OCI-LY7 (cell line): ENCODE data around the gene ZNF445. TPM values are rescaled to one million over a fixed set of nuclear protein-coding genes. Genes with fewer than 3 reads are reported as not detected.
"Not testable (repeated sequence)": the region's sequence is repeated elsewhere in the genome, so short reads cannot be mapped to it uniquely, and the experiment has no call there.

Experiments
- BruUV-seq: library from RNA; stranded (reverse); fragments of 400-500 nt; replicated peaks from 2 replicates; lab custom pipeline; 2021; lab: Mats Ljungman, UMichigan
- CTCF ChIA-PET: fragments of 300-600 bp; sonication (Branson Sonifier 250); formaldehyde crosslinking; loops from one replicate; lab custom pipeline; 2022; ENCODE audit warnings: antibody characterized with exemption; ENCODE audit not compliant: unreplicated experiment; lab: Charles Lee
- POLR2A ChIA-PET: fragments of 300-600 bp; sonication (Branson Sonifier 250); formaldehyde crosslinking; loops from one replicate; lab custom pipeline; 2022; ENCODE audit warnings: antibody characterized with exemption; lab: Charles Lee
- DNase-seq: peaks from one replicate; pipeline ENCODE4 v3.0.0-alpha.2; 2015; ENCODE audit warnings: low spot score
- H2AFZ ChIP-seq: fragments of 200-600 bp; sonication (generic), shearing (Covaris generic); 2 replicates; pipeline ENCODE4 v1.6.1; 2014; ENCODE audit warnings: mild to moderate bottlenecking, antibody characterized with exemption, low read length, moderate library complexity
- H3K27ac ChIP-seq: fragments of 200-600 bp; sonication (generic); 2 replicates; pipeline ENCODE4 v1.5.1; 2014; ENCODE audit warnings: mixed run types, low read depth, mild to moderate bottlenecking, moderate library complexity, low read length, inconsistent platforms; ENCODE audit not compliant: poor library complexity, severe bottlenecking
- H3K36me3 ChIP-seq: fragments of 200-600 bp; sonication (generic); 2 replicates; pipeline ENCODE4 v1.6.1; 2014; ENCODE audit warnings: mild to moderate bottlenecking, antibody characterized with exemption, low read length, moderate library complexity, mixed read lengths; ENCODE audit not compliant: insufficient read depth
- H3K4me1 ChIP-seq: fragments of 200-600 bp; sonication (generic); 2 replicates; pipeline ENCODE4 v1.5.1; 2014; ENCODE audit warnings: mild to moderate bottlenecking, low read length; ENCODE audit not compliant: insufficient read depth, poor library complexity, severe bottlenecking
- H3K4me2 ChIP-seq: fragments of 200-600 bp; sonication (generic); 2 replicates; pipeline ENCODE4 v1.6.1; 2014; ENCODE audit warnings: mild to moderate bottlenecking, low read length
- H3K4me3 ChIP-seq: fragments of 200-600 bp; sonication (generic); 2 replicates; pipeline ENCODE4 v1.5.1; 2014; ENCODE audit warnings: mild to moderate bottlenecking, low read depth, low read length; ENCODE audit not compliant: poor library complexity, severe bottlenecking
- H3K79me2 ChIP-seq: fragments of 200-600 bp; sonication (generic); 2 replicates; pipeline ENCODE4 v1.6.1; 2016; ENCODE audit warnings: low read depth, mild to moderate bottlenecking, low read length, moderate library complexity, mixed read lengths; ENCODE audit not compliant: insufficient read depth
- H3K9me2 ChIP-seq: fragments of 200-600 bp; sonication (generic); 2 replicates; pipeline ENCODE4 v1.6.1; 2016; ENCODE audit warnings: mild to moderate bottlenecking, low read length, mixed read lengths; ENCODE audit not compliant: insufficient read depth
- H3K9me3 ChIP-seq: fragments of 200-600 bp; sonication (generic); 2 replicates; pipeline ENCODE4 v1.6.1; 2014; ENCODE audit warnings: mild to moderate bottlenecking, mixed run types, low read length, mixed read lengths
- H4K20me1 ChIP-seq: fragments of 200-600 bp; sonication (generic); 2 replicates; pipeline ENCODE4 v1.6.1; 2014; ENCODE audit warnings: mild to moderate bottlenecking, antibody characterized with exemption, low read length, moderate library complexity, mixed read lengths; ENCODE audit not compliant: insufficient read depth
- CTCF ChIP-seq: fragments of 200-600 bp; sonication (generic); conservative IDR thresholded peaks from 2 replicates; pipeline ENCODE4 v1.5.1; 2014; ENCODE audit warnings: mild to moderate bottlenecking, antibody characterized with exemption, low read length, moderate library complexity, mixed read lengths
- EZH2phosphoT487 ChIP-seq: fragments of 200-600 bp; sonication (generic); IDR thresholded peaks from 2 replicates; pipeline ENCODE4 v1.6.1; 2018; ENCODE audit warnings: low read depth, borderline replicate concordance, mild to moderate bottlenecking, mixed run types, antibody characterized with exemption, low read length, moderate library complexity, mixed read lengths
- intact Hi-C: fragments of 100-400 bp; cut with micrococcal nuclease; formaldehyde crosslinking; loops from one replicate; pipeline ENCODE4 v1.10.0; 2022; ENCODE audit not compliant: unreplicated experiment
- total RNA-seq, 2 experiments: library from RNA; depleted of rRNA in 1 of 2; stranded (reverse); fragments of >200 nt in 1 of 2; shearing (Covaris generic) in 1 of 2; gene quantifications; 2 replicates each; pipeline ENCODE4 v1.2.3, GENCODE V29; 2014 to 2022

The ZNF445 gene
- total RNA-seq, 2 experiments from 2014 or later = 3.4 to 11.7 TPM

DNA sequence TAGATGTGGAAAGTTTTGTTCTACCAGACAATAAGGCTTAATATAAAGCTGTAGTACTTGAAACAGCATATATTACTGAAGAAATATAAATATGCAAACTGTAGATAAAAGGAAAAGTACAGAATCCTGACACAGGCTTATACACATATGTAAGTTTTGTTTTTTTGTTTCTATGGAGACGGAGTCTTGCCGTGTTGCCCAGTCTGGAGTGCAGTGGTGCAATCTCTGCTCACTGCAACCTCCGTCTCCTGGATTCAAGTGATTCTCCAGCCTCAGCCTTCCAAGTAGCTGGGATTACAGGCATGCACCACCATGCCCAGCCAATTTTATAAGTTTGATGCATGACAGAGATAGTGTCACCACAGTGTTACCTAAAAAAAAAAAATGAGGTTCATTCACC lies 29.1 kb upstream of the ZNF445 start:
- Histone ChIP-seq H2AFZ (no peak overlapping the region), H3K4me3 (no peak overlapping the region), H3K27ac (no peak overlapping the region), H3K9me2 (no peaks in the 10 kb centered on the region), H3K79me2 (peaks cover 11% of the 10 kb centered on the region; the same call in 1 of the 2 replicates), H3K4me1 (peaks cover 6% of the 10 kb centered on the region), H3K36me3 (no peaks in the 10 kb centered on the region; the same call in 1 of the 2 replicates), H3K9me3 (no peaks in the 10 kb centered on the region), H3K4me2 (no peak overlapping the region), H4K20me1 (no peaks in the 10 kb centered on the region)
- DNase-seq = no peak
- intact Hi-C loops = no loop called here
- POLR2A ChIA-PET = interaction anchor here (0.6 kb wide), 1 partner anchor 531 kb away, joined by 6 read pairs; no protein-coding TSS in a partner anchor
- TF ChIP-seq EZH2phosphoT487 = no peak
- TF ChIP-seq CTCF = no peak
- CTCF ChIA-PET = no interaction called here
- BruUV-seq = no TSS peak

DNA sequence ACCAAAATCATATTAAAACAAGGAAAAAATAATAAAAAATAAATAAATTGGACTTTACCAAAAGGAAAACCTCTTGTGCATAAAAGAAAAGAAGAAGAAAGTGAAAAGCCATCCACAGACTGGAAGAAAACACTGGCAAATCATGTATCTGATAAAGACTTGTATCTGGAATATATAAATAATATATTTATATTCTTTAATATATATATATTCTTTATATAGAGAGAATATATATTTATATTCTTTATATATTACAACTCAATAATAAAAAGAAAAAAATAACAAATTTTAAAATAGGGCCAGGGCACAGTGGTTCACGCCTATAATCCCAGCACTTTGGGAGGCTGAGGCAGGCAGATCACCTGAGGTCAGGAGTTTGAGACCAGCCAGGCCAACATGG lies 27.1 kb upstream of the ZNF445 start:
- Histone ChIP-seq H3K27ac (no peak overlapping the region), H3K4me1 (peaks cover 4% of the 10 kb centered on the region), H2AFZ (no peak overlapping the region), H4K20me1 (no peaks in the 10 kb centered on the region), H3K4me2 (no peak overlapping the region), H3K9me3 (peaks cover under 1% of the 10 kb centered on the region; the same call in 1 of the 2 replicates), H3K79me2 (peaks cover 8% of the 10 kb centered on the region; the same call in 1 of the 2 replicates), H3K36me3 (peaks cover 11% of the 10 kb centered on the region; the same call in 1 of the 2 replicates), H3K4me3 (no peak overlapping the region), H3K9me2 (no peaks in the 10 kb centered on the region)
- ChIA-PET POLR2A (no interaction called here), CTCF (no interaction called here)
- TF ChIP-seq EZH2phosphoT487 (no peak), CTCF (no peak)
- DNase-seq = no peak
- no TSS peak for BruUV-seq
- intact Hi-C loops = no loop called here

DNA sequence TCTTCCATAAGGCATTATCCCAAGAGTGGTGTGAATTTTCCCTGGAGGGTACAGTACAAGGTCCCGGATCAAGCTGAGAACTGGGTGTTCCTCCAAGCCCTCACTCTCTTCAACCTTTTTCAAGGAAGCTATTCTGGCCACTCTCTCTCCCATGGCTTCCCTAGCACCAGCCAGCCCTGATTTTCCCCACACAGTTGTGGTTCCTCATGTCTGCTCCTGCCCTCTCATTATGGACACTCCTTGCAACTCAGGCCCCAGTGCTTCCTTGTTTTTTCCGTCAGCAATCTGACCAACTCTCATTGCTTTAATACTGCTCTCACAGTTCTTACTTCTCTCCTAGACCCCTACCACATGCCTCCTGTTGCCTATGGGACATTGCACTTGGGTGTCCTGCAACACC lies 25.7 kb upstream of the ZNF445 start:
- H3K9me2 ChIP-seq, CTCF ChIA-PET, BruUV-seq, H3K4me2 ChIP-seq, H3K9me3 ChIP-seq, H2AFZ ChIP-seq, H4K20me1 ChIP-seq, H3K4me3 ChIP-seq, POLR2A ChIA-PET, H3K79me2 ChIP-seq, H3K4me1 ChIP-seq, intact Hi-C loops, DNase-seq, H3K27ac ChIP-seq: not testable (repeated sequence)
- H3K36me3 ChIP-seq = peaks cover 11% of the 10 kb centered on the region; the same call in 1 of the 2 replicates
